Progenitor cell of endocrine pancreas (in vitro differentiated cells): ENCODE data around the gene TRAPPC10. TPM values are rescaled to one million over a fixed set of nuclear protein-coding genes. Genes with fewer than 3 reads are reported as not detected.

Source experiments
- DNase-seq: peaks from one replicate; pipeline ENCODE4 v3.0.0; 2021; ENCODE audit warnings: low spot score; ENCODE audit not compliant: unreplicated experiment
- H3K27ac Mint-ChIP-seq: 2 replicates; pipeline ENCODE4 v1.8.0; 2021; ENCODE audit warnings: mild to moderate bottlenecking, moderate library complexity, mixed read lengths
- H3K27me3 Mint-ChIP-seq: 2 replicates; pipeline ENCODE4 v1.8.0; 2021; ENCODE audit warnings: mixed read lengths
- H3K36me3 Mint-ChIP-seq: 2 replicates; pipeline ENCODE4 v1.8.0; 2022; ENCODE audit warnings: mixed read lengths; ENCODE audit not compliant: insufficient read depth
- H3K4me1 Mint-ChIP-seq: 2 replicates; pipeline ENCODE4 v1.8.0; 2021; ENCODE audit warnings: low read depth, mixed read lengths
- H3K4me3 Mint-ChIP-seq: 2 replicates; pipeline ENCODE4 v1.8.0; 2021; ENCODE audit warnings: low read depth, mild to moderate bottlenecking, moderate library complexity, mixed read lengths
- H3K9me3 Mint-ChIP-seq: 2 replicates; pipeline ENCODE4 v1.8.0; 2021; ENCODE audit warnings: low read depth, mixed read lengths
- CTCF ChIP-seq: fragments of 200-600 bp; sonication (generic); IDR thresholded peaks from one replicate; pipeline ENCODE4 v1.5.0; 2021; ENCODE audit warnings: antibody characterized with exemption, mild to moderate bottlenecking; ENCODE audit not compliant: unreplicated experiment
- total RNA-seq: library from RNA; stranded (reverse); gene quantifications from 2 replicates; pipeline ENCODE4 v1.2.1, GENCODE V29; 2021

TRAPPC10 gene
- total RNA-seq, 1 donor from 2014 or later: 42.7 TPM

- DNase-seq: no peak
- Mint-ChIP-seq H3K4me3 (no peak overlapping the region), H3K4me1 (no peaks in the 10 kb centered on the region), H3K27ac (no peak overlapping the region), H3K36me3 (peaks cover 3% of the 10 kb centered on the region), H3K9me3 (no peaks in the 10 kb centered on the region), H3K27me3 (no peaks in the 10 kb centered on the region)
- TF ChIP-seq CTCF: no peak
These were observed 34.0 kb upstream of the TRAPPC10 start for GRCh38 chr21:43978060-43978459.

- no peak for DNase-seq
- Mint-ChIP-seq H3K27me3 (no peaks in the 10 kb centered on the region), H3K36me3 (peaks cover 6% of the 10 kb centered on the region), H3K9me3 (no peaks in the 10 kb centered on the region), H3K4me3 (no peak overlapping the region), H3K27ac (no peak overlapping the region), H3K4me1 (no peaks in the 10 kb centered on the region)
- TF ChIP-seq CTCF: no peak
These were observed 32.5 kb upstream of the TRAPPC10 start for GRCh38 chr21:43979654-43980053.

GRCh38 chr21:43981151-43981870, 30.8 kb upstream of the TRAPPC10 start:
- H3K4me1 Mint-ChIP-seq: no peaks in the 10 kb centered on the region
- H3K9me3 Mint-ChIP-seq: no peaks in the 10 kb centered on the region
- TF ChIP-seq CTCF: no peak
- H3K4me3 Mint-ChIP-seq: no peak overlapping the region
- H3K36me3 Mint-ChIP-seq: peaks cover 6% of the 10 kb centered on the region
- H3K27ac Mint-ChIP-seq: no peak overlapping the region
- no peak for DNase-seq
- H3K27me3 Mint-ChIP-seq: no peaks in the 10 kb centered on the region

- peaks cover 6% of the 10 kb centered on the region for H3K36me3 Mint-ChIP-seq
- no peaks in the 10 kb centered on the region for H3K9me3 Mint-ChIP-seq
- DNase-seq: no peak
- no peaks in the 10 kb centered on the region for H3K4me1 Mint-ChIP-seq
- no peak for TF ChIP-seq CTCF
- H3K4me3 Mint-ChIP-seq: no peak overlapping the region
- no peaks in the 10 kb centered on the region for H3K27me3 Mint-ChIP-seq
- H3K27ac Mint-ChIP-seq: no peak overlapping the region
These were observed 30.3 kb upstream of the TRAPPC10 start for GRCh38 chr21:43981871-43982210.

- H3K9me3 Mint-ChIP-seq: no peaks in the 10 kb centered on the region
- H3K4me1 Mint-ChIP-seq: no peaks in the 10 kb centered on the region
- no peak overlapping the region for H3K4me3 Mint-ChIP-seq
- no peaks in the 10 kb centered on the region for H3K27me3 Mint-ChIP-seq
- peaks cover 6% of the 10 kb centered on the region for H3K36me3 Mint-ChIP-seq
- no peak for TF ChIP-seq CTCF
- DNase-seq: no peak
- H3K27ac Mint-ChIP-seq: no peak overlapping the region
These were observed 29.5 kb upstream of the TRAPPC10 start for GRCh38 chr21:43982489-43983078.
